GM19438 (cell line): ENCODE data around the gene AK4.

Source experiments
- ATAC-seq: cut with Tn5 transposase; IDR thresholded peaks from one replicate; pipeline ENCODE4 v1.9.1; 2021; ENCODE audit warnings: low read depth; ENCODE audit not compliant: unreplicated experiment

The AK4 gene

DNA sequence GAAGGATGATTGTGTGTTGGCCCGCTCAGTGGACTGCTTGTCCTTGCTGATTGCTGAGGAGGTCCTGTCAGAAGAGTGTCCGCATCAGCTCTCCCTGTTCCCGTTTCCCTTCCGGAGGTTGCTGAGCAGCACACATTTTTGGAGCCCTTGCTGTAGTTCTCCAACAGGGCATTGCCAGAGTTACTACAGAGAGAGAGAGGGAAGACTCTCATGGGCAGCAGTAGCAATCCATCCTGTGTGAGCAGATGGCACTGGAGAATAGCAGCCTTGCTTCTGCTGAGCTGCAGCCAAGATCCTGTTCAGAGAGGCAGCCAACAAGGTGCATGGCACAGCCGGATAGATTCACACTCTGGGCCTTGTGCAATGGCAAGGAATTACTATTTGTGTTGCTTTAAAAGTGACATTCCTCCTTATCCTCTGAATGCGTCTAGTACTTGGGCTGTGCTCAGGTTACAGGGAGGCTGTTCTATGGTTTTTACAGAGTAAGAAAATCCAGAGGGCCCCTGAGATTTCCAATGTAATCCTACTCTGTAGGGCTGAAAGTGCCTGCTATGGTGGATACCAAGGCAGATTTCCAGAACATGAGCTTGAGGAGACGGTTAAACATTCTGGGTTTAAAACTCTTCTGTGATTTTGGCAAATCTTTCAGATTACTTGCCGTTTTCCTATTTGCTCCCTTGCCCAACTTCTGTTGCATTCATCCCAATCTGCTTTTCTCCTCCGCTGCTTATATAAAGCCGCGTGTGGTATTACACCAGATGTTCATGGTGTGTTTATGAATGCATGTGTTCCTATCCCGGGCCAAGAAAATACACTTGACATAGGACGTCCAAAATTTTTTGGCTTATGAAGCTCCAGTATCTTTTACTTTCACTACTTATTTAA is 27.4 kb downstream of the AK4 start:
- no peak for ATAC-seq

- no peak for ATAC-seq
Observed at GRCh38 chr1:65176056-65176450, 28.1 kb downstream of the AK4 start.

DNA sequence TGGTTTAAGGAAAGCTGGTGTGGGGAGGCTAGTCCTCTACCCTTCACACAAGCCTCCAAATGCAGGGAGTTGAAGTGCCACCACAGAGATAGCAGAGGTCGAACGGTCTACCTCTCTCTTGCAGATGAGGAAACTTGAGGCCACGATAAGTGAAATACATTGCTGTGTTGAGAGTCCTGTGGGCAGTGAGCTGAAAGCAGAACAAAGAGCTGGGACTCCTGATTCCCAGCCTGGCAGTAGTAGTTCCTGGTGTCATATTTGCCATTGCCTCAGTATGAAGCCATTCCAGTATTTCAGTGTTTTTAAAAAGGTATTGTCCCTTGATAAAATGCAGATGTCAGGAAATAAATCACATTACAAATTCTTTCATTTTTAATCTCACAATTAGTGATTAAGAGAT is 28.6 kb downstream of the AK4 start:
- no peak for ATAC-seq

DNA sequence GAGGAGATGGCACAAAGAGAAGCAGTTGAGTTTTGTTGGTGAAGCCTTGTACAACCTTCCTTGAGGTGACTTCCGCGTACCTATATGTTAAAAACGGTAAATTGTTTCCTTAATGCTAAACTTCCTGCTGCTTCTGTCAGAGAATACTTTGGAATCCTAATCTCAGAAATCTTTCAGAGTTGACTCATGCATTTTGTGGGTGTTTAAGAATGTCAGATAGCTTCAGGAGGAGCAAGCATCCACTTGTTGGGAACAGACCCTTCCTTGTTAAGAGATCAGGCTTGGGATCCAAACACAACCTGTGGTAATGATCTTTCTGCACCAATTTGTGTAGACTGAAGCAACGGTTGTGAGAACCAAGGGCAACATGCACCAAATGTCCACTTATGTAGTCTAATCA is 29.5 kb downstream of the AK4 start:
- no peak for ATAC-seq

- ATAC-seq, result no peak
Observed at GRCh38 chr1:65178235-65178634, 30.2 kb downstream of the AK4 start.

DNA sequence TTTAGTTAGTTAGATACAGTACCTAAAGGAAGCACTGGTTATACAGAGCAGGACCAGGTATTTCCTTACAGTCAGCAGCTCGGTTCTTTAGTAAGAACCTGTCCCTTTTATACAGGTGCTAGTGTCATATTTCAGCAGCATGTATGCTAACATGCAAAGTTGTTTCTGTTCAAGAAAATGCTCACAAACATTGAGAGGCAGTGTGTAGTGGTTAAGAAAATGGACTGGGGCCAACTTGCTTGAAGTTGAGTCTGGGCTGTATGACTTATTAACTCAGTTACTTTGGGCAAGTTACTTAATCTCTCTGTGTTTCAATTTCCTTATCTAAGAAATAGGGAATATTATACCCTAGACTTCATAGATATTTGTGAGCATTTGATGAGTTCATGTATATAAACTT is 31.1 kb downstream of the AK4 start:
- no peak for ATAC-seq

DNA sequence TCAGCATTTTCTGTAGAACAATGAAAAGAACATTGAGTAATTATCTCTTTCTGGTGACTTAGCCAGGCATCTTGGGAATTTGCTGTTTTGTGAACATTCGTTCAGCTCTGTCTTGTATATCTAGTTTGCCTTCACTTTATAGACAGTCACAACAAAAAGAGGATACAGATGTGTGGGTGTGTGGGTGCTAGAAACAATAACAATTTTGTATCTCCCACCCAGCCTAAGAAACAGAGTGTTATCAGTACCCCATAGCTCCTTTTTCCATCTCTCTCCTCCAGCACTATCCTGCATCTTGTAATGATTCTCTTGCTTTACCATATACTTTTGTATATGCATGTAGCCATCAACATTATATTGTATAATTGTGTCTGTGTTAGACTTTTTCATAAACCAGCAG is 33.0 kb downstream of the AK4 start:
- ATAC-seq, result no peak

DNA sequence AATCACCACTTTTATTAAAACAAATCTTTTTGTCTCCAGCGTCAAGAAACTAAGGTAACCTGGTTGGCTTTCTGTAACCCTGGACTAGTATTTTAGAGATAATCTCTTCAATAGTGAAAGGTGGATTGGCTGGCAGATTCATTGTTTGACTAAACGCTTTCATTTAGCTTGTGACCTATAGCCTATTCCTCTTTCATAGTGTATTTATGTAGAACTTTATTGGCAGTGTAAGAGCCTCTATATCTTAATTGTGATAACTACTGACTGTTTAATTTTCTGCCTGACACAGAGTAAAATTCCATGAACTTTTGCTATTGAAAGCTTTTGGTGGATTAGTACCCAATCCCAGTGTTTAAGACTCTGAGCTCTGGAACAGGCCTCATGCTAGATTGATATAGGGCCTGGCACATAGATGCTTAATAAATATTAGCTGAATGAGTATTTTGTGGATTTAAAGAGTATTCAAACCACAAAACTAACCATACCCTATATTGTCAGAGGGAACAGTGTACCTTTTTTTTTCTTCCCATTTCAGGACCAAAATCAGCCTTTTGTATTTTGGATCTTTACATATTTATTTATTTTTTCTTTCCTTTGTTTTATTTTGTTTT is 34.8 kb downstream of the AK4 start:
- ATAC-seq, result no peak

GRCh38 chr1:65189576-65190115 is 41.6 kb downstream of the AK4 start:
- ATAC-seq, result no peak

DNA sequence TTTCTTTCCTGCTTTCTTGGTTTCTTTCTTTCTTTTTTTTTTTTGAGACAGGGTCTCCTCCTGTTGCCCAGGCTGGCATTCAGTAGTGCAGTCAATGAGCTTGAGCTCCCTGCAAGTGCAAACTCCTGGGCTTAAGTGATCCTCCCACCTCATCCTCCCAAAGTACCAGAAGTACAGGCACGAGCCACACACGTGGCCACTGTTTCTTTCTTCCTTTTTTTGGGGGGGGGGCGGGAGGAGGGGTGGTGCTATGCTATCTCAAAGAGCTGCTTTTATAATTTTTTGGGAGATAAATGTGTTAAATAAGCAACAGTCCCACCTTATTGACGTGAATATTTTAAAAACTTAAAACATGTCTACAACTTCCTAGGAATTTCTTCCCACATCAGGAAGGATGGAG is 42.2 kb downstream of the AK4 start:
- ATAC-seq, result no peak

GRCh38 chr1:65193129-65193695 is 45.2 kb downstream of the AK4 start:
- ATAC-seq, result no peak

- no peak for ATAC-seq
Observed at GRCh38 chr1:65195495-65196417, 47.8 kb downstream of the AK4 start.

- ATAC-seq, result no peak
Observed at GRCh38 chr1:65196926-65197325, 48.9 kb downstream of the AK4 start.

DNA sequence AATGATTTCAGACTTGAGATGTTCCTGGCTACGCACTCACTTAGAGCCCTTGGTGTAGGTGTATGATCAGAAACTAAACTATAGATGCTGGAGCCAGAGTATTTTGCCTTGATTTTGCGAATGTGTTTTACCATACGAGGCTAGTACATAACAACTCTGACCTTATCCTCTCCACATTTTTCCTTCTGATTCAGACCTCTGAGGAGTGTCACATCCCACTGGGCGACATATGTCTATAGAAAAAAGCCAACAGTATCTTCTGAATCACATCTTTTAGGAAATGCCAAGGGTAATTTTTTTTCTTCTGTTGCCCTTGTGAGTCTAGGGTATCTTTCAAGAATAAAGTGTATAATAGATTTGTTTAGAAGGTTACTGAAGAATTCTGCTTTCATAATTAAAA is 49.6 kb downstream of the AK4 start:
- no peak for ATAC-seq

DNA sequence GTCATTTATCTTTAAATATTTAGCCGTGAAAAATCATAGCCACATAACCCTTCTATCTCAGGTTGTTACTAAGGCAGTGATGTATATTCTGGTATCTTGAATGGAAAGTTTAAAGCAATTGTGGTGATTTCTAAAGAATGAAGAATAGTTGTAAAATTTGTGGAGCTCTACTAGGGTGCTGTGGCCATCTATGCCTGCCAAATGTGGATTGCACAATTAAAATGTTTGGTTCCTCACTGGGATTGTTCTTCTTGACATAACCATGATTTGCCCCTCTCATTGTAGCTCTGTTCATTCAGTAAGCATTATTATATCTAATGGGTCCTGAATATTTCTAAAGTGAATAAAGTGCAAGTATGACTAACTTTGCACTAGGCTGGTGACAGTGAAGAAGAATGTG is 50.1 kb downstream of the AK4 start:
- no peak for ATAC-seq

DNA sequence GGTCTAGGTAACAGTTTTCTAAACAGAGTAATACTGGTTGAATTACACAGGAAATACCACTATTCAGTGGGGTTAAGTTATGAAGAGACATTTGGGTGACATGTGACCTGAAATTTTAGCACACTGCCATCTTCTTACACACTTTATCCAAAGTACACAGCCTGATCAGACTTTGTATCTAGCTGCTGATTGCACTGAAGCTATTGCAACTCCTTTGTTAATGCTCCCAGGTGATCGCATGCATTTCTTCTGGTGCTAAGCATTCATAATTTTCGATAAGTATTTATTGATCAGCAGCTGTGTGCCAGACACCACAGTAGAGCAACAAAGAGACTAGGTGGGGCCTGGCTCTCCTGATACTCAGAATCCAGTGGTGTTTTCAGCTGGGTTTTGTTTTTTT is 52.4 kb downstream of the AK4 start:
- no peak for ATAC-seq

GRCh38 chr1:65206836-65207235 is 58.8 kb downstream of the AK4 start:
- no peak for ATAC-seq

DNA sequence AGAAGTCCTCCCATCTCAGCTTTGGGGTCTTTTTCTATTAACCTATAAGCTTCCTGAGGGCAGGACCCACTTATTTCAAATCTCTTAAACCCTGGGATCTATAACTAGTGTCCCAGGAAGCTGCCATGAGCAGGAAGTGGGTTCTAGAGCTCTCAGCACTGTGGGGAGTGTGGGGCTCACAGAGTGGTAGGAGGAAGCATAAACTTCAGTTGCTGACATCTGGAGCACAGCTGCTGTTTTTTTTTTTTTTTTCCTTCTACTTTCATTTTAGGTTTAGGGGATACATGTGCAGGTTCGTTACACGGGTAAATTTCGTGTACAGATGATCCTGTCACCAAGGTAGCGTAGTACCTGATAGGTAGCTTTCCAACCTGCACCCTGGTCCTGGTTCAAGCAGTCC is 59.3 kb downstream of the AK4 start:
- ATAC-seq, result no peak

- ATAC-seq, result no peak
Observed at GRCh38 chr1:65208563-65208973, 60.6 kb downstream of the AK4 start.

GRCh38 chr1:65209005-65209885 is 61.2 kb downstream of the AK4 start:
- ATAC-seq, result no peak
